HepG2 (cell line): ENCODE data around the gene DYNC1LI2. TPM values are rescaled to one million over a fixed set of nuclear protein-coding genes. Genes with fewer than 3 reads are reported as not detected.

Experiments used
- AGO2 ChIP-seq: fragments of 200-400 bp; formaldehyde crosslinking; optimal IDR thresholded peaks from 2 replicates; pipeline ENCODE3; 2017; ENCODE audit warnings: mild to moderate bottlenecking, low read depth, low read length, moderate library complexity
- BHLHE40 ChIP-seq: IDR thresholded peaks from 2 replicates; pipeline ENCODE4 v1.6.1; 2011; ENCODE audit warnings: low read length, improper control_type of control experiment
- ELF3 ChIP-seq: IDR thresholded peaks from 2 replicates; pipeline ENCODE4 v1.6.1; 2016; ENCODE audit warnings: missing genetic modification reagents, missing compliant biosample characterization
- HNRNPH1 ChIP-seq: fragments of 200-400 bp; formaldehyde crosslinking; optimal IDR thresholded peaks from 2 replicates; pipeline ENCODE3; 2017; ENCODE audit warnings: mild to moderate bottlenecking, low read depth, low read length
- KDM5B ChIP-seq: sonication (generic); formaldehyde crosslinking; IDR thresholded peaks from 2 replicates; pipeline ENCODE4 v1.4.0; 2020; ENCODE audit warnings: missing genetic modification reagents, mild to moderate bottlenecking, borderline replicate concordance
- PAF1 ChIP-seq: IDR thresholded peaks from 2 replicates; pipeline ENCODE4 v1.6.1; 2016; ENCODE audit warnings: missing genetic modification reagents, missing compliant biosample characterization
- PBX3 ChIP-seq: sonication (generic); formaldehyde crosslinking; IDR thresholded peaks from 2 replicates; pipeline ENCODE4 v1.8.1; 2023; ENCODE audit warnings: missing genetic modification reagents, inconsistent platforms, borderline replicate concordance
- RAD21 ChIP-seq: fragments of 450-650 bp; formaldehyde crosslinking; IDR thresholded peaks from 2 replicates; pipeline ENCODE4 v1.5.0; 2020; ENCODE audit warnings: mild to moderate bottlenecking
- SALL1 ChIP-seq: sonication (generic); formaldehyde crosslinking; IDR thresholded peaks from 2 replicates; pipeline ENCODE4 v1.8.0; 2022; ENCODE audit warnings: mild to moderate bottlenecking, missing genetic modification reagents
- TEAD3 ChIP-seq: optimal IDR thresholded peaks from 2 replicates; pipeline ENCODE3; 2016; ENCODE audit warnings: borderline replicate concordance
- TP53 ChIP-seq: sonication (generic); formaldehyde crosslinking; conservative IDR thresholded peaks from 2 replicates; pipeline ENCODE4 v1.4.0; 2020; ENCODE audit warnings: missing genetic modification reagents
- XRCC5 ChIP-seq: fragments of 200-400 bp; formaldehyde crosslinking; optimal IDR thresholded peaks from 2 replicates; pipeline ENCODE3; 2017; ENCODE audit warnings: mild to moderate bottlenecking, low read length
- ZBTB33 ChIP-seq: sonication (generic); formaldehyde crosslinking; IDR thresholded peaks from 2 replicates; pipeline ENCODE4 v1.4.0; 2020; ENCODE audit warnings: missing genetic modification reagents
- ZBTB38 ChIP-seq: sonication (generic); formaldehyde crosslinking; IDR thresholded peaks from 2 replicates; pipeline ENCODE4 v1.5.1; 2020; ENCODE audit warnings: mild to moderate bottlenecking, missing genetic modification reagents
- ZNF335 ChIP-seq: sonication (generic); formaldehyde crosslinking; IDR thresholded peaks from 2 replicates; pipeline ENCODE4 v1.4.0; 2020; ENCODE audit warnings: missing genetic modification reagents
- ZNF614 ChIP-seq: IDR thresholded peaks from 2 replicates; pipeline ENCODE4 v1.6.1; 2018; ENCODE audit warnings: missing biosample characterization, missing genetic modification reagents, inconsistent platforms, borderline replicate concordance
- ZNF879 ChIP-seq: sonication (generic); formaldehyde crosslinking; IDR thresholded peaks from 2 replicates; pipeline ENCODE4 v1.8.1; 2023; ENCODE audit warnings: missing genetic modification reagents
- ZSCAN5A ChIP-seq: sonication (generic); formaldehyde crosslinking; IDR thresholded peaks from 2 replicates; pipeline ENCODE4 v1.8.0; 2022; ENCODE audit warnings: mild to moderate bottlenecking, missing genetic modification reagents, borderline replicate concordance
- polyA plus RNA-seq, 8 experiments: library from polyadenylated mRNA; depleted of rRNA in 3 of 8; stranded (reverse) in 7 of 8; unstranded in 1 of 8; fragments of >200 nt; fragmentation: Illumina TruSeq in 4 of 8; extraction: Trizol in 4 of 8; gene quantifications; 2 replicates each; pipeline versions ENCODE4 v1.2.1 to v1.2.3, GENCODE V29; 2011 to 2016; ENCODE audit warnings: low read depth in 4 of 8, missing spikeins in 1 of 8, mixed read lengths in 1 of 8; ENCODE audit not compliant: insufficient read depth in 1 of 8
- total RNA-seq, 5 experiments: library from RNA; depleted of rRNA; stranded (reverse); fragments of >200 nt; fragmentation: Illumina TruSeq; extraction: Trizol; gene quantifications; 2 replicates each; pipeline ENCODE4 v1.2.3, GENCODE V29; 2016; ENCODE audit warnings: low read depth in 1 of 5
- TF ChIP-seq, protein P1 (sequence below), 2 experiments: sonication (generic) in 1 of 2; formaldehyde crosslinking in 1 of 2; IDR thresholded peaks; 2 replicates each; pipeline versions ENCODE4 v1.4.0 to v1.6.1; 2018 to 2020; ENCODE audit warnings: missing genetic modification reagents in 2 of 2, borderline replicate concordance in 1 of 2, low read depth in 1 of 2, mild to moderate bottlenecking in 1 of 2, missing biosample characterization in 1 of 2
- TF ChIP-seq, protein P2 (sequence below): sonication (generic); formaldehyde crosslinking; IDR thresholded peaks from 2 replicates; pipeline ENCODE4 v1.4.0; 2020; ENCODE audit warnings: missing genetic modification reagents, mild to moderate bottlenecking, borderline replicate concordance

DYNC1LI2 gene
- total and polyA plus RNA-seq, 2 of the 13 experiments (the other 11 are each of a cell fraction or from before 2014, with no cell fraction given) = 65.5 to 135 TPM

DNA sequence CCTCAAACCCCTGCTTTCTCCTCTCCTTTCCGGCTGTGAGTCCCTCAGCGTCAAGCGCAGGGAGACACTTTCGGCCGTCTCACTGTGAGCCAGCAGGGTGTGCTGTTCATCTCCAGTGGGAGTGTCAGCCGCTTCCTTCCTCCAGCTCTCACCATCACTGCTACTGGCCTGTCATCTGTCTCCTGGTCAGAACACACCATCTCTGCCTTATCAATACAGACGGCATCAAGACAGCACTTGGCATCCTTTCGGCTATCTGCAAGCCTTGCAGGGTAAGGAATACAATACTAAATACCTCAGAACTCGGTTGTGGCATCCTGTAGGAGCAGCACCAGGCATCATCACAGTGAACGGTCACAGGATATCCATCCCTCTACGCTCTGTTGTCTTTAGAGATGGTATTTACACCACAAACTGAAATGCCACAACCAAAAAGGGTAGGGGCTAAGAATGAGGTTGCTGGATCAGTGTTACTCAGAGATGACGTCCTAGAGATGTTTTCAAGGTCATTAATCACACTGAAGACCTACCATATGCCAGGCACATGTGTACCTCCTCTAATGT is 34.2 kb downstream of the DYNC1LI2 start (continued):
- TF ChIP-seq AGO2 = peak; percentile 31
- TF ChIP-seq ZSCAN5A (CRISPR knock-in tag) = 0 out of 2 replicates have a peak, but pooled peaks have one; percentile 44
- TF ChIP-seq, protein P1, sequence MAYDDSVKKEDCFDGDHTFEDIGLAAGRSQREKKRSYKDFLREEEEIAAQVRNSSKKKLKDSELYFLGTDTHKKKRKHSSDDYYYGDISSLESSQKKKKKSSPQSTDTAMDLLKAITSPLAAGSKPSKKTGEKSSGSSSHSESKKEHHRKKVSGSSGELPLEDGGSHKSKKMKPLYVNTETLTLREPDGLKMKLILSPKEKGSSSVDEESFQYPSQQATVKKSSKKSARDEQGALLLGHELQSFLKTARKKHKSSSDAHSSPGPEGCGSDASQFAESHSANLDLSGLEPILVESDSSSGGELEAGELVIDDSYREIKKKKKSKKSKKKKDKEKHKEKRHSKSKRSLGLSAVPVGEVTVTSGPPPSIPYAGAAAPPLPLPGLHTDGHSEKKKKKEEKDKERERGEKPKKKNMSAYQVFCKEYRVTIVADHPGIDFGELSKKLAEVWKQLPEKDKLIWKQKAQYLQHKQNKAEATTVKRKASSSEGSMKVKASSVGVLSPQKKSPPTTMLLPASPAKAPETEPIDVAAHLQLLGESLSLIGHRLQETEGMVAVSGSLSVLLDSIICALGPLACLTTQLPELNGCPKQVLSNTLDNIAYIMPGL (CRISPR knock-in tag; IDR thresholded peaks at IDR 0.05; ENCODE audit: borderline replicate concordance in 1 of 2, low read depth in 1 of 2) = peak in 1 of 2 experiments; percentile 42; a peak in 1 of 4 replicates
- peak; percentile 47 for TF ChIP-seq RAD21 (CRISPR knock-in tag)
- peak; percentile 88 for TF ChIP-seq XRCC5
- TF ChIP-seq, protein P2, sequence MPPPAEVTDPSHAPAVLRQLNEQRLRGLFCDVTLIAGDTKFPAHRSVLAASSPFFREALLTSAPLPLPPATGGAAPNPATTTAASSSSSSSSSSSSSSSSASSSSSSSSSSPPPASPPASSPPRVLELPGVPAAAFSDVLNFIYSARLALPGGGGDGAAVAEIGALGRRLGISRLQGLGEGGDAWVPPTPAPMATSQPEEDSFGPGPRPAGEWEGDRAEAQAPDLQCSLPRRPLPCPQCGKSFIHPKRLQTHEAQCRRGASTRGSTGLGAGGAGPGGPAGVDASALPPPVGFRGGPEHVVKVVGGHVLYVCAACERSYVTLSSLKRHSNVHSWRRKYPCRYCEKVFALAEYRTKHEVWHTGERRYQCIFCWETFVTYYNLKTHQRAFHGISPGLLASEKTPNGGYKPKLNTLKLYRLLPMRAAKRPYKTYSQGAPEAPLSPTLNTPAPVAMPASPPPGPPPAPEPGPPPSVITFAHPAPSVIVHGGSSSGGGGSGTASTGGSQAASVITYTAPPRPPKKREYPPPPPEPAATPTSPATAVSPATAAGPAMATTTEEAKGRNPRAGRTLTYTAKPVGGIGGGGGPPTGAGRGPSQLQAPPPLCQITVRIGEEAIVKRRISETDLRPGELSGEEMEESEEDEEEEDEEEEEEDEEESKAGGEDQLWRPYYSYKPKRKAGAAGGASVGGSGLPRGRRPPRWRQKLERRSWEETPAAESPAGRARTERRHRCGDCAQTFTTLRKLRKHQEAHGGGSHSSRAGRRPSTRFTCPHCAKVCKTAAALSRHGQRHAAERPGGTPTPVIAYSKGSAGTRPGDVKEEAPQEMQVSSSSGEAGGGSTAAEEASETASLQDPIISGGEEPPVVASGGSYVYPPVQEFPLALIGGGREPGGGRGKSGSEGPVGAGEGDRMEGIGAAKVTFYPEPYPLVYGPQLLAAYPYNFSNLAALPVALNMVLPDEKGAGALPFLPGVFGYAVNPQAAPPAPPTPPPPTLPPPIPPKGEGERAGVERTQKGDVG = peak; percentile 28; the same call in 1 of the 2 replicates
- peak; percentile 47; the same call in 1 of the 2 replicates for TF ChIP-seq ZNF614 (CRISPR knock-in tag)
- TF ChIP-seq PBX3 = no peak
- TF ChIP-seq SALL1 = peak; percentile 39; the same call in 1 of the 2 replicates
- no peak for TF ChIP-seq ZNF879 (CRISPR knock-in tag)
- no peak for TF ChIP-seq TP53 (CRISPR knock-in tag)
- TF ChIP-seq HNRNPH1 = peak; percentile 44
- TF ChIP-seq ZBTB38 (CRISPR knock-in tag) = peak; percentile 70
- peak; percentile 52; the same call in 1 of the 2 replicates for TF ChIP-seq ZNF335 (CRISPR knock-in tag)
- TF ChIP-seq TEAD3 (CRISPR knock-in tag) = peak; percentile 19
- TF ChIP-seq ZBTB33 (CRISPR knock-in tag) = peak; percentile 88
- TF ChIP-seq PAF1 (CRISPR knock-in tag) = 0 out of 2 replicates have a peak, but pooled peaks have one; percentile 9
- TF ChIP-seq ELF3 (CRISPR knock-in tag) = 0 out of 2 replicates have a peak, but pooled peaks have one; percentile 20
- peak; percentile 31; the same call in 1 of the 2 replicates for TF ChIP-seq KDM5B (CRISPR knock-in tag)
- TF ChIP-seq BHLHE40 = peak; percentile 23; the same call in 1 of the 2 replicates
